AG04449 (cell line): Measurements from ENCODE around the gene CCDC171.

Experiments used
- CTCF ChIA-PET: fragments of 350-600 bp; formaldehyde crosslinking; extraction: SDS; loops from one replicate; lab custom pipeline; 2021; ENCODE audit warnings: antibody characterized with exemption; lab: Yijun Ruan, JAX
- POLR2A ChIA-PET: fragments of 400-600, 350-600 bp; formaldehyde crosslinking; extraction: SDS; loops from one replicate; lab custom pipeline; 2020; ENCODE audit warnings: antibody characterized with exemption, inconsistent platforms; lab: Yijun Ruan, JAX
- DNase-seq: peaks from one replicate; pipeline ENCODE4 v3.0.0-alpha.2; 2010; ENCODE audit warnings: low read depth, low spot score
- H3K4me3 ChIP-seq: 2 replicates; pipeline ENCODE4 v1.5.1; 2011; ENCODE audit warnings: low read depth, mild to moderate bottlenecking, control low read depth, low read length
- TF ChIP-seq, protein P1 (sequence below): IDR thresholded peaks from one replicate; pipeline ENCODE4 v1.5.1; 2011; ENCODE audit warnings: mild to moderate bottlenecking, moderate library complexity, low read length, control low read depth, inconsistent platforms; ENCODE audit not compliant: insufficient read depth; ENCODE audit errors: missing control alignments

Gene CCDC171

DNA sequence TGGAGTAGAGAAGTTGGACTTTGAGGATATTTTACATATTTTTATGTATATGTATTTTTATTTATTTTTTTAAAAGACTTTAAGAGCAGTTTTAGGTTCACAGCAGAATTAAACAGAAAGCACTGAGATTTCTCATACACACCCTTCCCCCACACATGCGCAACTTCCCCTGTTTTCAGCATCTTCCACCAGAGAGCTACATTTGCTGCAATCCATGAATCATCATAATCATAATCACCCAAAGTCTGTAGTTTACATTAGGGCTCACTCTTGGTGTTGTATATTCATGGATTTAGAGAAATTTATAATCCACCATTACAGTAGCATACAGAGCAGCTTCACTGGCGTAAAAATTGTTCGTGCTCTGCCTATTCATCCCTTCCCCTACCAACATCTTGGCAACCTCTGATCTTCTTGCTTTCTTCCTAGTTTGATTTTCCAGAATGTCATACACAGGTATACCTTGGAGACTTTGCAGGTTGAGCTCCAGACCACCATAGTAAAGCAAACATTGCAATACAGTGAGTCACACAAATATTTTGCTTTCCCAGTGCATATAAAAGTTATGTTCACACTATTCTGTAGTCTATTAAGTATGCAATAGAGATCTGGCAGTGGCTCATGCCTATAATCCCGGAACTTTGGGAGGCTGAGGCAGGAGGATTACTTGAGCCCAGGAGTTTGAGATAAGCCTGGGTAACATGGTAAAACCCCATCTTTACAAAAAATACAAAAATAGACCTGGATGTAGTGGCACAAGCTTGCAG is 9.6 kb upstream of the CCDC171 start:
- TF ChIP-seq, protein P1, sequence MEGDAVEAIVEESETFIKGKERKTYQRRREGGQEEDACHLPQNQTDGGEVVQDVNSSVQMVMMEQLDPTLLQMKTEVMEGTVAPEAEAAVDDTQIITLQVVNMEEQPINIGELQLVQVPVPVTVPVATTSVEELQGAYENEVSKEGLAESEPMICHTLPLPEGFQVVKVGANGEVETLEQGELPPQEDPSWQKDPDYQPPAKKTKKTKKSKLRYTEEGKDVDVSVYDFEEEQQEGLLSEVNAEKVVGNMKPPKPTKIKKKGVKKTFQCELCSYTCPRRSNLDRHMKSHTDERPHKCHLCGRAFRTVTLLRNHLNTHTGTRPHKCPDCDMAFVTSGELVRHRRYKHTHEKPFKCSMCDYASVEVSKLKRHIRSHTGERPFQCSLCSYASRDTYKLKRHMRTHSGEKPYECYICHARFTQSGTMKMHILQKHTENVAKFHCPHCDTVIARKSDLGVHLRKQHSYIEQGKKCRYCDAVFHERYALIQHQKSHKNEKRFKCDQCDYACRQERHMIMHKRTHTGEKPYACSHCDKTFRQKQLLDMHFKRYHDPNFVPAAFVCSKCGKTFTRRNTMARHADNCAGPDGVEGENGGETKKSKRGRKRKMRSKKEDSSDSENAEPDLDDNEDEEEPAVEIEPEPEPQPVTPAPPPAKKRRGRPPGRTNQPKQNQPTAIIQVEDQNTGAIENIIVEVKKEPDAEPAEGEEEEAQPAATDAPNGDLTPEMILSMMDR = no peak
- no peak overlapping the region for H3K4me3 ChIP-seq
- ChIA-PET POLR2A (no interaction called here), CTCF (no interaction called here)
- no peak for DNase-seq

DNA sequence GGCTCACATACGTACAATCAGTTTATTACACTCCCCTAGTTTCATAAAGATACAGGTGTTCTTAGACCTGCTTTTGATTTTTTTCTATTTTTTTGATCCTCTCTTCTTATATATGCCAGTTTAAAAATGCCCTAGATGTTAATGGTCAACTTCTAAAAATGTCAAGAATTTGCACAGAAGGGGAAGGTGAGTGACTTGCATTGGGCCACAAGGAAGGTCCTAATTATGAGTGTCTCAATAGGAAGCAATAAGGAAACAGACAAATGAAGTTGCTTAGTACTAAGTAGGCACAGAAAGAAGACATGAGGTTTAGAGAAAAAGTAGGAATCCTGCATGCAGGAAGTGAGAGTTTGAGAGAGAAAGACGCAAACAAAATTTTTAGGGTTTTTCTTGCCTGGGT is 3.2 kb upstream of the CCDC171 start:
- no peak overlapping the region for H3K4me3 ChIP-seq
- ChIA-PET POLR2A (no interaction called here), CTCF (no interaction called here)
- TF ChIP-seq, protein P1 = no peak
- no peak for DNase-seq

DNA sequence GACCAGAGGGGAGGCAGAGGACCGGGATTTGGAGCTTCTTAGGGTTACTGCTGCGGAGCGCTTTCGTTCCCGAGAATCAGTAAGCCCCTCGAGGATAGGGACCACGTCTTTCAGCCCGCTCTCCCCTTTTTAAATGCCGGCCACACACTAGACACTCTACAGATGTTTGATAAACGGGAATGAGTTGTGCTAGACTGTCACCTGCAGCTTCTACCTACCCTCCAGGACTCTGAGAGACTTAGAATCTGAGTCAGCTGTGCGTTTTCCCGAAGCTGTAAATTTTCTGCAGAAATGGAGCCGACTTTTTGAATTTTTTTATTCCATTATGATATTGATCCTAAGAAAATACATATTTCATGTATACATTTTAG is 670 bp downstream of the CCDC171 start:
- H3K4me3 ChIP-seq = peak overlapping the region; percentile 88
- TF ChIP-seq, protein P1 = no peak
- DNase-seq = no peak
- ChIA-PET CTCF (interaction anchor here (1.2 to 2.0 kb wide), 3 partner anchors 54 to 130 kb away, joined by 3 to 18 read pairs (median 4); partner anchors contain the start of gene SNAPC3), POLR2A (no interaction called here)

DNA sequence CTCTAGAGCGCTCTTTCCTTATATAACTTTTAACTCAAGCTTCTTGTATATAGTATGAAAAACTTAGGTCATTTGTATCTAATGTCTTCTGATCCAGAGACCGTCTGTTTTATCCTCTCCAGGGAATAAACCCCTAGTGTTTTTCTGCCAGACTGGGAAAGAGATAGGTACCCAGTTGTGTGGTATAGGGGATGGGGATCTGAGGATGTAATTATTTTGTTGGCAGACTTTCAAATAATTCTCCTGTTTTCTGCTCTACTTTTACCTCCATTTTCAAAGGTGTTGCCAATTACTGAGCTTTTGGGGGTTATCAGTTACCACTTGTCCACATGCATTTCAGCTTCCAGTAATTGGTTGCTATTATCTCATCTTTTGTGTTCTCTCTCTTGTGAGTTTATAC is 17.9 kb downstream of the CCDC171 start:
- TF ChIP-seq, protein P1 = no peak
- DNase-seq = no peak
- no peak overlapping the region for H3K4me3 ChIP-seq
- POLR2A ChIA-PET = no interaction called here
- CTCF ChIA-PET = interaction anchor here (0.9 kb wide), 1 partner anchor 85 kb away, joined by 3 read pairs; no protein-coding TSS in a partner anchor

DNA sequence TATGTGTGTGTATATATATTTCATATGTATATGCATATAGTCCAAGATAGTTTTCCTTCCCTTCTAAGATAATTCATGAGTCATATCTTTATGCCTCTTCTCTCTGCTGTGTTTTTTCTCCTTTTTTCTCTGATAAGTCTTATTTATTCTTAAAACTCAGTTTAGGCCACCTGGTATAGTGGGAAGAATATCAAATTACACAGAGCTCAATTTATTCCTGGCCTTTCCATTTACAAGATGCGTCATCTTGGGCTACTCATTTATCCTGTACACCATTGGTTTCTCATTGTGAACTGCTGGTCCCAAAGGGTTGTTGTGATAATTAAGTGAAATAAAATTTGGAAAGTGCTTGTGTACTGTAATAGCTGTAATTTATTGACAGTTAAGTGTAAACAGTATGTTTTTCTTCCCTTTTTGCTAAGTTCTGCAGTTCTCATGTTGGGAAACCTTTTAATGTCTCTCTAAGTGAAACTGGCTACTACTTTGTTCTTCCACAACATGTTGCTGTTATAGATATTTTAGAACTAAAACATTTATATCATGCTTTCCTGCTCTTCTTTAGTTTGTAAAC is 19.4 kb downstream of the CCDC171 start:
- POLR2A ChIA-PET = no interaction called here
- DNase-seq = no peak
- TF ChIP-seq, protein P1 = no peak
- CTCF ChIA-PET = no interaction called here
- H3K4me3 ChIP-seq = no peak overlapping the region

DNA sequence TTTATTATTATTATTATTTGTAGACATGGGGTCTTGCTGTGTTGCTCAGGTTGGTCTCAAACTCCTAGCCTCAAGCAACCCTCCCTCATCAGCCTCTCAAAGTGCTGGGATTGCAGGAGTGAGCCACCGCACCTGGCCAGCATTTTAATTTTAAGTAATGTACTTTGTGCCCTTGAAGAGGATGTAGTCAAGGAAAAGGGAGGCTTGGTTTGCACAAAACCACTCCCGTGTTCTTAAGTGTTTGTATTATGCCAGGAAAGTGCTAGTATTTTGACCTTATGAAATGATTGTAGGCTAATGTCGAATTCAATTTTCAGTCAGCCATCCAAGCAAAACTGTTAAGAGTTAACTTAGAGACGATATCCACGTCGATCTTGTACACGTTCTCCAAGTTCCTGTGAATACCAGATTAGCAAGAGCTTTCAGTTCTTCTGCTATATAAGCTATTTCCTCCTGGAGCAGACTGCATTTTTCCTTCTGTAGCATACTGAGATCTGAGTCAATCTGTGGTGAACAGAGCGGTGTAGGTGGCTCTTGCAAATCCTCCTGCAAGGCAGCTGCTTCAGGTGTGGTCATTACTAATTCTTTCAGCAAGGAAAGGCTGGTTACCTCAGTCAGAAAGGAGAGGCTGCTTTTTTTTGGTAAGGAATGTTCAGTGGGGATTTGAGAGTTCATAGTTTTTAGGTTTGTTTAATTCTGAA is 23.7 kb downstream of the CCDC171 start:
- DNase-seq = no peak
- ChIA-PET POLR2A (no interaction called here), CTCF (interaction anchor here (1.0 to 1.1 kb wide), 3 partner anchors 24 to 87 kb away, joined by 3 to 7 read pairs (median 4); partner anchors contain the start of gene CCDC171)
- TF ChIP-seq, protein P1 = no peak
- no peak overlapping the region for H3K4me3 ChIP-seq
